Omental fat pad (tissue), 4 donors: ENCODE results near the gene ADO. TPM values are rescaled to one million over a fixed set of nuclear protein-coding genes. Genes with fewer than 3 reads are reported as not detected.

Experiments
- ATAC-seq: fragments of 150-250 bp; one replicate; pipeline ENCODE4 v1.9.1; 2016; ENCODE audit warnings: mild to moderate bottlenecking, moderate library complexity; ENCODE audit not compliant: low FRiP score
- DNase-seq: peaks from one replicate; pipeline ENCODE4 v3.0.0-alpha.2; 2019; ENCODE audit warnings: low spot score
- CTCF ChIP-seq, 3 donors: fragments of 450-650 bp; IDR thresholded peaks; one replicate each; pipeline ENCODE4 v1.5.1; 2016 to 2017; ENCODE audit warnings: antibody characterized with exemption in 3 of 3, mild to moderate bottlenecking in 3 of 3, moderate library complexity in 2 of 3
- total RNA-seq, 4 donors: library from RNA; depleted of rRNA; stranded (reverse); fragments of >200 nt; gene quantifications; one replicate each; pipeline ENCODE4 v1.1.0, GENCODE V29; 2016

Gene ADO
- total RNA-seq, 4 donors from 2014 or later, result 16.6 to 28.5 (median 20.6) TPM

- ATAC-seq (no peak), DNase-seq (no peak)
- no peak for TF ChIP-seq CTCF (IDR thresholded peaks at IDR 0.05)
Measured at GRCh38 chr10:62818426-62819011, 14.0 kb downstream of the ADO start.

- TF ChIP-seq CTCF (IDR thresholded peaks at IDR 0.05), result no peak
- ATAC-seq (no peak), DNase-seq (no peak)
Measured at GRCh38 chr10:62819141-62819920, 14.8 kb downstream of the ADO start.

DNA sequence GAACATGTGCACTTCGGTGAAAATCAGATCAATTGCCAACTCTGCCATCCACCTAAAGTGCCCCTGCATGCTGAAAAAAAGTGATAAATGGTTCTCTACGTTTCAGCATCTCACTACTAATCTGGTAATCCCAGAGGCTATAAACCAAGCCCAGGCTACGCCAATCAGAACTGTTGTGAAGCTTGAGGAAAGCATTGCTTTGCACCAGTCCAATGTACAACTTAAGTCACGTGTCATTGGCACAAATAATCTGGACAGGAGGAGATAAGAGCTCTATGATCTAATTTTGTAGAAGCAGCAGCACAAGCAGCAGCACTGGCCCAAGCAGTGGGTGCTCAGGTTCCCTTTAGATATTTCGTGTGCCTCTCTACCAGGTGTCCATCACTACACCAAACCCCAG is 16.1 kb downstream of the ADO start:
- no peak for TF ChIP-seq CTCF (IDR thresholded peaks at IDR 0.05)
- ATAC-seq, result no peak
- DNase-seq, result no peak

- DNase-seq, result no peak
- no peak for TF ChIP-seq CTCF (IDR thresholded peaks at IDR 0.05)
- no peak for ATAC-seq
Measured at GRCh38 chr10:62826273-62826672, 21.8 kb downstream of the ADO start.

DNA sequence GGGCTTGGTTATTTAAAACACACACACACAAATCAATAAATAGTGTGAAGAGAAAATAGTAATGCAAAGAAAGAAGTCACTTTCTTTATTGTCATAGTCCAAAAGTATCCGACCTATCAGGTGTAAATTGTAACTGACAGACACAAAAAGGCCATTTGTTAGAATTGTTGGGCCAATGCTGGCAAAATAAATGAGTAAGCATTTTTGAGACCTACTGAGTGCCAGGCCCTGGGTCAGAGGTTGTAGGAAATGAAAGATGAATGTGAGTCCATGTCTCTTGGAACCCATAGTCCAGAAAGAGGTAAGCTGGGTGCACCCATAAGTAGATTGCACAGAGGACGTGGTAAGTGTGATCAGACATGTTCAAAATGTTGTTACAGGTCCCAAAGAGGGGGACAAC is 25.1 kb downstream of the ADO start:
- no peak for DNase-seq
- no peak for ATAC-seq
- no peak for TF ChIP-seq CTCF (IDR thresholded peaks at IDR 0.05)

- ATAC-seq, result no peak
- no peak for DNase-seq
Measured at GRCh38 chr10:62830679-62831078, 26.2 kb downstream of the ADO start.

More at GRCh38 chr10:62830679-62831078, 26.2 kb downstream of the ADO start:
- no peak for TF ChIP-seq CTCF (IDR thresholded peaks at IDR 0.05)
